ENCODE results near the gene C10orf53. TPM values are rescaled to one million over a fixed set of nuclear protein-coding genes. Genes with fewer than 3 reads are reported as not detected.

Gene C10orf53
- total RNA-seq, 1 experiment from 2014 or later: not detected

GRCh38 chr10:49667991-49668390 lies 11.5 kb upstream of the C10orf53 start:
- Histone ChIP-seq H2BK20ac (ENCODE audit: low read depth, low read length, poor library complexity, severe bottlenecking) (no peak overlapping the region), H2BK5ac (ENCODE audit: insufficient read length, low read length) (no peak overlapping the region), H3K23me2 (ENCODE audit: insufficient read length, low read depth, low read length, poor library complexity, severe bottlenecking) (no peaks in the 10 kb centered on the region), H3K4ac (ENCODE audit: low read depth, low read length) (no peak overlapping the region), H3K14ac (ENCODE audit: insufficient read depth, low read length) (no peak overlapping the region), H2BK120ac (ENCODE audit: low read depth, low read length, poor library complexity, severe bottlenecking) (no peak overlapping the region), H4K5ac (ENCODE audit: insufficient read length, low read depth, low read length) (no peak overlapping the region), H2BK12ac (ENCODE audit: insufficient read length, low read depth, low read length) (no peak overlapping the region), H3K9me3 (ENCODE audit: control insufficient read depth, low read depth, low read length) (no peaks in the 10 kb centered on the region), H2BK15ac (ENCODE audit: low read depth, low read length) (no peak overlapping the region), H3K27ac (ENCODE audit: insufficient read length, low read depth, low read length) (no peak overlapping the region), H2AFZ (ENCODE audit: low read length) (no peak overlapping the region), H3K23ac (ENCODE audit: insufficient read length, low read depth, low read length) (no peak overlapping the region), H3K56ac (ENCODE audit: insufficient read length, low read depth, low read length) (no peak overlapping the region), H4K91ac (ENCODE audit: insufficient read length, low read depth, low read length) (no peak overlapping the region), H4K8ac (replicated peaks; ENCODE audit: insufficient read length, low read depth, low read length) (no peak overlapping the region), H3K4me2 (ENCODE audit: insufficient read depth, insufficient read length, low read length) (no peak overlapping the region), H3K9ac (ENCODE audit: extremely low read depth, insufficient read length, low read length) (no peak overlapping the region), H3T11ph (ENCODE audit: low read length) (no peak overlapping the region), H4K20me1 (ENCODE audit: control insufficient read depth, insufficient read depth, insufficient read length) (no peaks in the 10 kb centered on the region), H3K18ac (ENCODE audit: insufficient read length, low read depth, low read length) (no peak overlapping the region), H3K4me1 (ENCODE audit: insufficient read depth, low read length) (no peaks in the 10 kb centered on the region), H3K79me1 (ENCODE audit: insufficient read depth, low read depth, low read length, poor library complexity, severe bottlenecking) (no peaks in the 10 kb centered on the region), H3K79me2 (ENCODE audit: insufficient read depth, low read length) (no peaks in the 10 kb centered on the region), H2AK5ac (ENCODE audit: insufficient read length, low read length) (no peak overlapping the region), H3K27me3 (ENCODE audit: insufficient read depth, low read length) (peaks cover 3% of the 10 kb centered on the region; the same call in 1 of the 2 replicates)
- Mint-ChIP-seq H3K4me3 (no peak overlapping the region; a peak in 1 of 5 replicates), H3K27ac (no peak overlapping the region; a peak in 1 of 7 replicates), H3K27me3 (ENCODE audit: low read depth) (peaks cover 91% of the 10 kb centered on the region), H3K9me3 (no peaks in the 10 kb centered on the region), H3K4me1 (peaks cover 0 to 4% of the 10 kb centered on the region in 2 experiments; a peak in 1 of 4 replicates), H3K36me3 (ENCODE audit: insufficient read depth in 1 of 3, low read depth in 3 of 3) (no peaks in the 10 kb centered on the region)
- WGBS (ENCODE audit: extremely low coverage, insufficient read length, low lambda C conversion rate): no CpG with 5 or more reads among the region's 2 CpGs
- no peak for TF ChIP-seq CTCF (conservative IDR thresholded peaks at IDR 0.05)
- DNase-seq: no peak
